NCI-H2029 (cell line): Measurements from ENCODE around the gene APBA2.

Experiments
- DNase-seq: peaks from one replicate; lab custom pipeline; 2025; lab: John Stamatoyannopoulos, UW

APBA2 gene

GRCh38 chr15:28896951-28897350 is 11.2 kb downstream of the APBA2 start:
- no peak for DNase-seq

- no peak for DNase-seq
These were observed 12.2 kb downstream of the APBA2 start for GRCh38 chr15:28897861-28898585.

GRCh38 chr15:28899061-28899738 is 13.4 kb downstream of the APBA2 start:
- no peak for DNase-seq

- DNase-seq = no peak
These were observed 14.5 kb downstream of the APBA2 start for GRCh38 chr15:28900041-28900891.

- no peak for DNase-seq
These were observed 15.3 kb downstream of the APBA2 start for GRCh38 chr15:28900892-28901586.

- no peak for DNase-seq
These were observed 15.8 kb downstream of the APBA2 start for GRCh38 chr15:28901587-28901980.

GRCh38 chr15:28901987-28902745 is 16.4 kb downstream of the APBA2 start:
- no peak for DNase-seq

- no peak for DNase-seq
These were observed 17.1 kb downstream of the APBA2 start for GRCh38 chr15:28902856-28903255.

GRCh38 chr15:28903555-28903954 is 17.8 kb downstream of the APBA2 start:
- no peak for DNase-seq

- no peak for DNase-seq
These were observed 18.2 kb downstream of the APBA2 start for GRCh38 chr15:28904003-28904402.

- DNase-seq = no peak
These were observed 19.0 kb downstream of the APBA2 start for GRCh38 chr15:28904541-28905315.

- DNase-seq = no peak
These were observed 21.7 kb downstream of the APBA2 start for GRCh38 chr15:28907338-28907960.

- DNase-seq = no peak
These were observed 24.3 kb downstream of the APBA2 start for GRCh38 chr15:28909958-28910500.

GRCh38 chr15:28911310-28911931 is 25.6 kb downstream of the APBA2 start:
- no peak for DNase-seq

GRCh38 chr15:28912422-28912821 is 26.6 kb downstream of the APBA2 start:
- no peak for DNase-seq

- no peak for DNase-seq
These were observed 27.5 kb downstream of the APBA2 start for GRCh38 chr15:28913171-28913765.

GRCh38 chr15:28914046-28914445 is 28.3 kb downstream of the APBA2 start:
- DNase-seq = no peak

- no peak for DNase-seq
These were observed 28.8 kb downstream of the APBA2 start for GRCh38 chr15:28914483-28915023.
